B cell (primary cell): ENCODE measurements around the gene EPAS1. TPM values are rescaled to one million over a fixed set of nuclear protein-coding genes. Genes with fewer than 3 reads are reported as not detected.

Experiments used
- ATAC-seq: fragments of 200-7000 bp; cut with Tn5 transposase; one replicate; pipeline ENCODE4 v1.10.0; 2021; ENCODE audit warnings: low read depth, mild to moderate bottlenecking, moderate number of reproducible peaks, moderate library complexity
- CTCF ChIA-PET: fragments of 350-600 bp; sonication (Branson Sonifier 250); formaldehyde crosslinking; loops from one replicate; lab custom pipeline; 2021; ENCODE audit warnings: antibody characterized with exemption, inconsistent platforms; lab: Charles Lee
- POLR2A ChIA-PET: fragments of 350-600 bp; sonication (Branson Sonifier 250); formaldehyde crosslinking; loops from one replicate; lab custom pipeline; 2021; ENCODE audit warnings: antibody characterized with exemption; lab: Charles Lee
- DNase-seq: peaks from one replicate; pipeline ENCODE4 v3.0.0; 2013
- H2AFZ ChIP-seq: 2 replicates; pipeline ENCODE4 v1.6.1; 2012; ENCODE audit warnings: mild to moderate bottlenecking, low read depth, low read length; ENCODE audit not compliant: insufficient read depth, poor library complexity, severe bottlenecking
- H3K27ac ChIP-seq, 2 donors: 1 replicate in 1 of 2; 2 replicates in 1 of 2; pipeline ENCODE4 v1.5.1; 2012 to 2013; ENCODE audit warnings: low read length in 2 of 2, mild to moderate bottlenecking in 2 of 2, moderate library complexity in 1 of 2
- H3K27me3 ChIP-seq, 4 experiments: fragments of 200-600 bp in 1 of 4; sonication (generic) in 1 of 4; replicated peaks in 1 of 4; 1 replicate in 2 of 4; 2 replicates in 2 of 4; pipeline versions ENCODE4 v1.6.1 to v1.7.0; 2013 to 2016; ENCODE audit warnings: low read length in 3 of 4, mild to moderate bottlenecking in 2 of 4, mixed read lengths in 1 of 4, moderate library complexity in 1 of 4; ENCODE audit not compliant: insufficient read depth in 4 of 4, control insufficient read depth in 3 of 4; ENCODE audit errors: control extremely low read depth in 1 of 4
- H3K36me3 ChIP-seq, 2 experiments: replicated peaks in 1 of 2; 1 replicate in 1 of 2; 2 replicates in 1 of 2; pipeline versions ENCODE4 v1.6.1 to v1.7.1; 2013; ENCODE audit warnings: low read length in 1 of 2; ENCODE audit not compliant: insufficient read depth in 2 of 2, control insufficient read depth in 1 of 2; ENCODE audit errors: control extremely low read depth in 1 of 2, extremely low read depth in 1 of 2
- H3K4me1 ChIP-seq, 2 donors: fragments of 200-600 bp in 1 of 2; sonication (generic) in 1 of 2; 1 replicate in 1 of 2; 2 replicates in 1 of 2; pipeline versions ENCODE4 v1.5.1 to v1.6.1; 2013 to 2017; ENCODE audit warnings: low read length in 2 of 2; ENCODE audit not compliant: control insufficient read depth in 2 of 2, insufficient read depth in 2 of 2
- H3K4me2 ChIP-seq: replicated peaks from 2 replicates; pipeline ENCODE3; 2012; ENCODE audit warnings: mild to moderate bottlenecking, low read depth, low read length; ENCODE audit not compliant: poor library complexity, severe bottlenecking
- H3K4me3 ChIP-seq, 5 experiments: fragments of 200-600 bp in 1 of 5; sonication (generic) in 1 of 5; 1 replicate in 3 of 5; 2 replicates in 2 of 5; pipeline versions ENCODE4 v1.5.1 to v1.7.0; 2011 to 2016; ENCODE audit warnings: low read length in 4 of 5, mild to moderate bottlenecking in 4 of 5, low read depth in 2 of 5, control low read depth in 1 of 5, moderate library complexity in 1 of 5; ENCODE audit not compliant: insufficient read depth in 1 of 5; ENCODE audit errors: control extremely low read depth in 1 of 5, extremely low read depth in 1 of 5
- H3K79me2 ChIP-seq: fragments of 200-600 bp; sonication (generic); one replicate; pipeline ENCODE4 v1.6.0; 2016; ENCODE audit warnings: low read length; ENCODE audit not compliant: control insufficient read depth, insufficient read depth
- H3K9ac ChIP-seq: fragments of 200-600 bp; sonication (generic); 2 replicates; pipeline ENCODE4 v1.6.1; 2017; ENCODE audit warnings: mild to moderate bottlenecking, low read length, moderate library complexity
- H3K9me3 ChIP-seq, 3 donors: one replicate each; pipeline versions ENCODE4 v1.6.1 to v1.7.1; 2013; ENCODE audit warnings: low read length in 2 of 3; ENCODE audit not compliant: control insufficient read depth in 2 of 3, insufficient read depth in 1 of 3; ENCODE audit errors: control extremely low read depth in 1 of 3
- H4K20me1 ChIP-seq: 2 replicates; pipeline ENCODE4 v1.6.0; 2012; ENCODE audit warnings: mild to moderate bottlenecking, low read length; ENCODE audit not compliant: insufficient read depth, control insufficient read depth, poor library complexity, severe bottlenecking
- H3K27ac Mint-ChIP-seq: one replicate; pipeline ENCODE4 v1.8.0; 2021; ENCODE audit warnings: mixed read lengths
- H3K27me3 Mint-ChIP-seq: one replicate; pipeline ENCODE4 v1.8.0; 2021; ENCODE audit warnings: mixed read lengths
- H3K4me1 Mint-ChIP-seq: one replicate; pipeline ENCODE4 v1.8.0; 2021; ENCODE audit warnings: mixed read lengths
- H3K4me3 Mint-ChIP-seq: one replicate; pipeline ENCODE4 v1.8.0; 2021; ENCODE audit warnings: mixed read lengths
- H3K9me3 Mint-ChIP-seq: one replicate; pipeline ENCODE4 v1.8.0; 2022; ENCODE audit warnings: mixed read lengths; ENCODE audit not compliant: insufficient read depth
- EZH2 ChIP-seq: IDR thresholded peaks from 2 replicates; pipeline ENCODE4 v1.6.1; 2012; ENCODE audit warnings: borderline replicate concordance, low read depth, mild to moderate bottlenecking, moderate library complexity, low read length; ENCODE audit not compliant: insufficient read depth, poor library complexity, severe bottlenecking
- WGBS: methylation state at CpG from one replicate; pipeline ENCODE4 v1.1.5; 2013; ENCODE audit warnings: missing lambda C conversion rate; ENCODE audit not compliant: insufficient coverage; 5-methylcytosine and 5-hydroxymethylcytosine counted together
- intact Hi-C: fragments of 100-400 bp; cut with micrococcal nuclease; formaldehyde crosslinking; loops from one replicate; pipeline ENCODE4 v1.10.0; 2022
- polyA plus RNA-seq: library from polyadenylated mRNA; depleted of rRNA; stranded (reverse); fragments of >200 nt; gene quantifications from 2 replicates; pipeline ENCODE4 v1.2.3, GENCODE V29; 2012
- total RNA-seq, 2 donors: library from RNA; stranded (reverse); fragments of 120-200 nt in 1 of 2; gene quantifications; 1 replicate in 1 of 2; 2 replicates in 1 of 2; pipeline versions ENCODE4 v1.2.3 to v1.2.4, GENCODE V29; 2013 to 2022
- TF ChIP-seq, protein P1 (sequence below): fragments of 200-600 bp; IDR thresholded peaks from one replicate; pipeline ENCODE4 v1.8.0; 2022; ENCODE audit warnings: antibody characterized with exemption, mild to moderate bottlenecking

EPAS1 gene
- total and polyA plus RNA-seq, 2 donors (not counting 1 experiment from before 2014, with no cell fraction given), result 0.06 to 0.37 TPM

GRCh38 chr2:46335391-46336282 lies 38.4 kb downstream of the EPAS1 start:
- Histone ChIP-seq H3K9ac (no peak overlapping the region), H3K27ac (no peak overlapping the region), H3K4me3 (no peak overlapping the region), H3K4me2 (no peak overlapping the region), H4K20me1 (no peaks in the 10 kb centered on the region), H2AFZ (no peak overlapping the region), H3K9me3 (no peaks in the 10 kb centered on the region), H3K4me1 (no peaks in the 10 kb centered on the region), H3K79me2 (no peaks in the 10 kb centered on the region), H3K36me3 (no peaks in the 10 kb centered on the region), H3K27me3 (peaks cover 0 to under 1% (median 0%) of the 10 kb centered on the region in 4 experiments)
- TF ChIP-seq EZH2, result no peak
- CTCF ChIA-PET, result no interaction called here
- Mint-ChIP-seq H3K9me3 (no peaks in the 10 kb centered on the region), H3K4me1 (no peaks in the 10 kb centered on the region), H3K4me3 (no peak overlapping the region), H3K27me3 (peaks cover 37% of the 10 kb centered on the region), H3K27ac (no peak overlapping the region)
- intact Hi-C loops, result no loop called here
- no peak for ATAC-seq
- POLR2A ChIA-PET, result no interaction called here
- no peak for DNase-seq
- whole genome bisulfite sequencing, result 87% methylated on average over 13 of the region's 22 CpGs

DNA sequence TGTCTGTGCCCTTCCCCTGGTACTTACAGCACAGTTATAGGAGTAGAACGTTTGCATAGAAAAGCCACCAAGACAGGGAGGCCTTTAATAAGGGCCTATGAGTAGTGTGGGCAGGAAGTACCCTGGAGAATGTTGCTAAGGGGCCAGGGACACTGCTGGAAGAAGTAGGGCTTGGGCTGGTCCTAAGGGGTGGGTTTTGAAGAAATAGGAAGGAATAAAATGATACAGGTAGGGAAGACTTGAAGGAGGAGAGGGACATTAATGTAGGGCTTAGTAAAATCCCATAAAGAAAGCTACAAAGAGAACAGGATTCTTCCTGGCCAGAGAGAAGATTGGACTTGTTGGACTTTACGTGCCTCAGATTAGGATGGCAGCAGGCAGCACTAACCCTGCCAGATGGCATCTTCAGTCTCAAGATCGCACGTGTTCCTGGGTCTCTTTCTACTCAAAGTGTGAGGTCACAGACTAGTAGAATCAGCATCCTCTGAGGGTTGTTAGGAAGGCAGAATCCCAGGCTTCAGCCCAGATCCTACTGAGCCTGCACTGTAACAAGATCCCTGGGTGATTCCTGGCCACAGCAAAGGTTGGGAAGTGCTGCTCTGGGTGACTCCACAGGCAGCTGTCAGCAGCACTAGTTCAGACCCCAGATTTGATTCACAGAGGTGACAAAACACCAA lies 39.2 kb downstream of the EPAS1 start:
- H2AFZ ChIP-seq, result no peak overlapping the region
- no peak overlapping the region for H3K4me2 ChIP-seq
- H3K36me3 ChIP-seq, result no peaks in the 10 kb centered on the region
- ATAC-seq (no peak), DNase-seq (no peak)
- no peaks in the 10 kb centered on the region for H3K79me2 ChIP-seq
- H4K20me1 ChIP-seq, result no peaks in the 10 kb centered on the region
- no peak overlapping the region for H3K9ac ChIP-seq
- POLR2A ChIA-PET, result no interaction called here
- TF ChIP-seq EZH2, result no peak
- TF ChIP-seq, protein P1, sequence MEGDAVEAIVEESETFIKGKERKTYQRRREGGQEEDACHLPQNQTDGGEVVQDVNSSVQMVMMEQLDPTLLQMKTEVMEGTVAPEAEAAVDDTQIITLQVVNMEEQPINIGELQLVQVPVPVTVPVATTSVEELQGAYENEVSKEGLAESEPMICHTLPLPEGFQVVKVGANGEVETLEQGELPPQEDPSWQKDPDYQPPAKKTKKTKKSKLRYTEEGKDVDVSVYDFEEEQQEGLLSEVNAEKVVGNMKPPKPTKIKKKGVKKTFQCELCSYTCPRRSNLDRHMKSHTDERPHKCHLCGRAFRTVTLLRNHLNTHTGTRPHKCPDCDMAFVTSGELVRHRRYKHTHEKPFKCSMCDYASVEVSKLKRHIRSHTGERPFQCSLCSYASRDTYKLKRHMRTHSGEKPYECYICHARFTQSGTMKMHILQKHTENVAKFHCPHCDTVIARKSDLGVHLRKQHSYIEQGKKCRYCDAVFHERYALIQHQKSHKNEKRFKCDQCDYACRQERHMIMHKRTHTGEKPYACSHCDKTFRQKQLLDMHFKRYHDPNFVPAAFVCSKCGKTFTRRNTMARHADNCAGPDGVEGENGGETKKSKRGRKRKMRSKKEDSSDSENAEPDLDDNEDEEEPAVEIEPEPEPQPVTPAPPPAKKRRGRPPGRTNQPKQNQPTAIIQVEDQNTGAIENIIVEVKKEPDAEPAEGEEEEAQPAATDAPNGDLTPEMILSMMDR, result no peak
- no peak overlapping the region for H3K27ac Mint-ChIP-seq
- no peaks in the 10 kb centered on the region for H3K4me1 ChIP-seq
- H3K9me3 Mint-ChIP-seq, result no peaks in the 10 kb centered on the region
- intact Hi-C loops, result no loop called here
- no peak overlapping the region for H3K4me3 Mint-ChIP-seq
- H3K27me3 ChIP-seq, result no peaks in the 10 kb centered on the region
- H3K9me3 ChIP-seq, result no peaks in the 10 kb centered on the region
- H3K4me1 Mint-ChIP-seq, result no peaks in the 10 kb centered on the region
- no peak overlapping the region for H3K27ac ChIP-seq
- CTCF ChIA-PET, result interaction anchor here (1.4 kb wide), 1 partner anchor 9 kb away, joined by 4 read pairs; no protein-coding TSS in a partner anchor
- peaks cover 41% of the 10 kb centered on the region for H3K27me3 Mint-ChIP-seq
- no peak overlapping the region for H3K4me3 ChIP-seq
- WGBS, result 80% methylated on average over 4 of the region's 4 CpGs
